ENCODE measurements around the gene PHGDH.
A peak's percentile ranks its signal among the peaks of the same experiment; 100 is the strongest.
"Not testable (repeated sequence)": the region's sequence is repeated elsewhere in the genome, so short reads cannot be mapped to it uniquely, and the experiment has no call there.

The PHGDH gene

DNA sequence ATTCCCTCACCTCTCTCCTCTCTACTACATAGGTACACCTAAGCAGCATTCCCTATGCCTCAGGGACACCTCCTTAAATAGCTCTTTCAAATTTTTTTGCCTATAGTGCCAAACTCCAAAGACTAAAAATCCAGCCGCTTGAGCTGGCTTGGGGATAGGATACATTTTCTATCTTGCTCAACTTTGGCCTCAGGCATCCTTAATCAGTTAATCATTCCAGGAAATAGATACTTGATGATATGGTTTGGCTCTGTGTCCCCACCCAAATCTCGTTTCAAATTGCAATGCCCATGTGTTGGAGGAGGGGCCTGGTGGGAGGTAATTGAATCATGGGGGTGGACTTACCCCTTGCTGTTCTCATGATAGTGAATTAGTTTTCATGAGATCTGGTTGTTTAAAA, 11.4 kb upstream of the PHGDH start:
- no peak for DNase-seq (ENCODE audit: low spot score)

GRCh38 chr1:119701659-119702058, 10.1 kb upstream of the PHGDH start:
- no peak for DNase-seq (ENCODE audit: low spot score)

DNA sequence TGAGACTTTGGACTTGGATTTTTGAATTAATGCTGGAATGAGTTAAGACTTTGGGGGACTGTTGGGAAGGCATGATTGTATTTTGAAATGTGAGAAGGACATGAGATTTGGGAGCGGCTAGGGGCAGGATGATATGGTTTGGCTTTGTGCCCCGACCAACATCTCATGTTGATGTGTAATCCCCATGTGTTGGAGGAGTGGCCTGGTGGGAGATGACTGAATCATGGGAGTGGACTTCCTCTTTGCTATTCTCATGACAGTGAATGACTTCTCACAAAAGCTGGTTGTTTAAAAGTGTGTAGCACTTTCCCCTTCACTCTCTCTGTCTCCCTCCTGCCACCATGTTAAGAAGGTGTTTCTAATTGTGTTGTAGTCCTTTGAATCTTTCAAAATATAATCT, 9.3 kb upstream of the PHGDH start:
- peak; percentile 7 for DNase-seq (ENCODE audit: low spot score)

GRCh38 chr1:119703666-119704450, 7.9 kb upstream of the PHGDH start:
- DNase-seq (ENCODE audit: low spot score): peak; percentile 78

GRCh38 chr1:119706599-119706998, 5.1 kb upstream of the PHGDH start:
- DNase-seq (ENCODE audit: low spot score): not testable (repeated sequence)

DNA sequence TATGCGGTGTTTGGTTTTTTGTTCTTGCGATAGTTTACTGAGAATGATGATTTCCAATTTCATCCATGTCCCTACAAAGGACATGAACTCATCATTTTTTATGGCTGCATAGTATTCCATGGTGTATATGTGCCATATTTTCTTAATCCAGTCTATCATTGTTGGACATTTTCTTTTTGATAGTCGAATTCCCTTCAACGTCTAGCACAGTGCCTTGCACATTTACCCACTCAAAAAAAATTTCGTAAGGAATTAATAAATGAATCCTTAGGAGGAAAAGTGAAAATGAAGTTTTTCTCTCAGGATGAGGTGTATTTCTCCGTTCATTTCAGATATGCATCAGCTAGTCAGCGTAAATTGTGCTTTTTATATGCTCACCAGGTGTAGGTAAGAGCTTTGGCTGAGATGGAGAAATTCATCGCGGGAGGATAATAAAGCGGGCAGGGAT, 354 bp upstream of the PHGDH start:
- DNase-seq (ENCODE audit: low spot score): not testable (repeated sequence)

- peak; percentile 90 for DNase-seq (ENCODE audit: low spot score)
These were observed 756 bp downstream of the PHGDH start for GRCh38 chr1:119712342-119713038.

- DNase-seq (ENCODE audit: low spot score): no peak
These were observed 1.5 kb downstream of the PHGDH start for GRCh38 chr1:119713039-119713748.

GRCh38 chr1:119713749-119714456, 2.2 kb downstream of the PHGDH start:
- no peak for DNase-seq (ENCODE audit: low spot score)

DNA sequence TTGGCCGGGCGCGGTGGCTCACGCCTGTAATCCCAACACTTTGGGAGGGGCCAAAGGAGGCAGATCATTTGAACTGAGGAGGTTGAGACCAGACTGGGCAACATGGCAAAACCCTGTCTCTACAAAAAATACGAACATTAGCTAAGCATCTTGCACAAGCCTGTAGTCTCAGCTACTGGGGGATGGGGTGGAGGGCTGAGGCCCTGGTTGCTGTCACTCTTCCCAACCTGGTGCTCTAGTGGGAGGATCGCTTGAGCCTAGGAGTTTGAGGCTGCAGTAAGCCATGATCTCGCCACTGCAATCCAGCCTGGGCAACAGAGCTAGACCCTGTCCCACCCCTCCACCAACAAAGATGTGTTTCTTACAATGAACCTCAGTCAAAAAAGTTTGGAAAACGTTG, 2.8 kb downstream of the PHGDH start:
- no peak for DNase-seq (ENCODE audit: low spot score)

DNA sequence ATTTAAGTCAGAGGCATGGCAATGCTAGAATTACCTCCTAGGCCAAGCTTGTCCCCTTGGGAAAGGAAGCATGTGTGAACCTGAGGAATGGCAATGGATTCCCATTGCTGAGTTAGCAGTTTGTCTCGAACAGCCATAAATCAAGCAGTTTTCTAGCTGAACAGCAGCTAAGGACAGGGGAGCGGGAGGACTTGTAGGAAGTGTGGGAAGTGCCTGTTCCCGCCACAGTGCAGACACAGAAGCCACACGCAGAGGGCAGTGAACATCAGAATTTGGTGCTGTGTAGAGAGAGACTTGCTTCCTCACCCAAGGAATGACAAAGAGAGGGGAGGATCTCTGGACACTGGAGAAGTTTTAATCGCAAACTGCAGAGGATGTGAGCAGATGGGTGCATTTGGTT, 3.8 kb downstream of the PHGDH start:
- no peak for DNase-seq (ENCODE audit: low spot score)

DNA sequence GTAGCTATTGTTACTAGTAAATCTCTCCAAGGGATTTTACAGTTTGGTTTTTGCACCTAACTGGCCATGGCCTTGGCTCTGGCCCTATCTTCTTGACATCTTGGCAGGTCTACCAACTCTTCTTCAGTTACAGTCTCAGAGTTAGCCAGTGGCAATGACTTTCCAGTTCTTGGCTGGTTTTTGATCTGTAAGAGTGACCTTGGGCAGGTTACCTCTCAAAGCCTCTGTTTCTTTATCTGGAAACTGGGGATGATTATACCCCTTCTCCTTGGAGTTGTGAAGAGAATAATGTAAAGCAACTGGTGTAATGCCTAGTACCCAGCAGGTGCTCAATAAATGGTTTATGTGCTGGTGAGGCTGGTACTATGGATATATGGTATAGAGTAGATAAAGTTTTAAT, 6.7 kb downstream of the PHGDH start:
- DNase-seq (ENCODE audit: low spot score): no peak

DNA sequence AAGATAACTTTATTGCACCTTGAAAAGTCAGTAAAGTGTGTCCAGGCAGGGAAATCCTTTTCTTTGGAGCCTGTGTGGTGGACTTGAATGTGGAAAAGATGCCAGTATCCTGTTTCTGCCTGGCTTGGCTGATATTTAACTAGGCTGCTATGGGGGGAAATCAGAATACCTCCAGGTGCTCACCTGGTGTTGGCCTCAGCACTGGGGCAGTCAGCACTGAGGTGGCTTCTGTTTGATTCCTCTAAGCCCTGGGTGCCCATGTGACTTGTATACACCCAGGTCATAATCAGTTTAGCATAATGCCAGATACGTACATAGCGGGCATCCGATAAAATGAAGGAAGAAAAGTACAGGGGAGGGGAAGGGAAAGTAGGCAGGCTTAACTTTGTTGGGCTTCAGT, 7.2 kb downstream of the PHGDH start:
- no peak for DNase-seq (ENCODE audit: low spot score)

GRCh38 chr1:119720866-119721440, 9.2 kb downstream of the PHGDH start:
- no peak for DNase-seq (ENCODE audit: low spot score)

GRCh38 chr1:119721896-119722295, 10.2 kb downstream of the PHGDH start:
- no peak for DNase-seq (ENCODE audit: low spot score)

DNA sequence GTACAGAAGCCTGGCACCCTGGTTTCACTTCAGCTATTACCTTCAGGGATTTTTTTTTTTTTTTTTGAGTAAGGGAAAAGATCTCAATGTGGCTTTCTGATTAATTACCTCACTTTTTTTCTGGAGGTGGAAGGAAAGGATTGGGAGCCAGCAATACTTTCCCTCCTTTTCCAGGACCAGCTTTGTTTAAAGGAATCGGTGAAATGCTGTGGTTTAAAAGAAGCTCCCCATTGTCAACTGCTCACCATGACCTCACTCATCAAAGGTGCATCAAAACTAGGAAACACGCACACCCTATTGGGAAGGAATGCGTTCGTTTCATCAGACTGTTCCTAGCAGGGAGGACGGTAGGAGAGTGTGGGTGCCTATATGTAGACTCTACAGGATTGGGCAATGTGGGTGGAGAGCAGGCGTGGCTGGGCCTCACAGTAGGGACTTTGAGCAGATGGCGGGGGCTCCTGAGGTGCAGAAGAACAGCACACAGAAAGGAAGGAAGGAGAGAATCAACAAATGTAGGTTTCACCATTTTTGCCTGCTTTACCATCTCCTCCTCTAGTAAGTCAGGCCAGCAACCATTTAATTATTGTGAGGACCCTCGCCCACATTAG, 13.0 kb downstream of the PHGDH start:
- DNase-seq (ENCODE audit: low spot score): no peak

DNA sequence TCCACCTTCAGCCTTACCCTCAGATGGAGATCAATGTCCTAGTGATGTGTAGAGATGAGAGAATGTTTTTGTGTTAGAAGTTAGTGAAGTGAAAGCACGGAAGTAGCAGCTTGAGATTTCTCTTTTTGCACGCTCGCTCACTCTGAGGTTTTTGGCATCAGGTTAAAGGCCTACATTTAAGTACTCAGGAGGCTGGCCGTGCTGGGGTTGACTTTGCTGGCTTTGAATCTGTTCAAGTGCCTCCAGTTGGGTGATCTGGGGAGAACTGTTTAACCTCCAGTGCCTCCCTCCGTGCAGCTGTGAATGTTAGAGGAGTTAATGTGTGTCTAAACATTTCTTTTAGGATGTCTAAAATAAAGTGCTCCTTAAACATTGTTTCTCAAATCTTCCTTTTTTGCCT, 13.9 kb downstream of the PHGDH start:
- DNase-seq (ENCODE audit: low spot score): no peak

DNA sequence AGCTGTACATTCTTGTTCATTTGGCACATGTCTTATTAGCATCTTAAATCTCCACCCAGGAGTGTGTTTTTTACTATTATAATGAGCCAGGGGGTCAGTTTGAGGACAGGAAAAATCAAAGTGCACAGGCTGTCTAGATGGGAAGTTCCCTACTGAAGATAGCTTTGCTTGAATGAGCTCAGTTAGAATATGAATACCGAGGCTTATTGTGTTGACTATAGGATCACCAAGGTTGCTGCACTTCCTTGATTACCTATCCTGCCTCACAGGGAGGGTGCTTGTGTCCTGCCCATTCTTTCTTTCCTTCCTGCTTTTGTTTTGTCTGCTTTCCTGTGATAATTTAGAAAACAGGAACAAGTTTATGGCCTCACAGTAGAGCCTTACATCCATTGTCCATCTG, 16.3 kb downstream of the PHGDH start:
- DNase-seq (ENCODE audit: low spot score): no peak

GRCh38 chr1:119729044-119729443, 17.3 kb downstream of the PHGDH start:
- no peak for DNase-seq (ENCODE audit: low spot score)

DNA sequence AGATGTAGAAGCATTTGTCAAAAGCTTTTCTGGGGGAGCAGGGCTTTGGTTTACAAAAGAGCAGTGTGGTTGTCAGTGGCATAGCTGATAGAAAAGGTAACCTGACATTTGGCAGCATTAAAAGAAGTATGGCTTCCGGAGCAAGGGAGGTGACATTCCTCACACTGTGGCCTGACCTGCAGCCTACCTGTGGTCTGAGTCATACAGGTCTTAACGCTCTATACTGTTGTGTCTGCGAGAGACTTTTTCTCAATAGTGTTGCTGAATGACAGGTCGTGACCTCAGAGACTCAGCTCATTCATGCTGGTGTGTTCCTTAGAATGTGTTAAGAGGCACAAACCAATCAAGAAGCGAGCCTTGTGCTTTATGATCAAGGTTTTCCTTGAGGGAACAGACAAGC, 19.3 kb downstream of the PHGDH start:
- peak; percentile 70 for DNase-seq (ENCODE audit: low spot score)

DNA sequence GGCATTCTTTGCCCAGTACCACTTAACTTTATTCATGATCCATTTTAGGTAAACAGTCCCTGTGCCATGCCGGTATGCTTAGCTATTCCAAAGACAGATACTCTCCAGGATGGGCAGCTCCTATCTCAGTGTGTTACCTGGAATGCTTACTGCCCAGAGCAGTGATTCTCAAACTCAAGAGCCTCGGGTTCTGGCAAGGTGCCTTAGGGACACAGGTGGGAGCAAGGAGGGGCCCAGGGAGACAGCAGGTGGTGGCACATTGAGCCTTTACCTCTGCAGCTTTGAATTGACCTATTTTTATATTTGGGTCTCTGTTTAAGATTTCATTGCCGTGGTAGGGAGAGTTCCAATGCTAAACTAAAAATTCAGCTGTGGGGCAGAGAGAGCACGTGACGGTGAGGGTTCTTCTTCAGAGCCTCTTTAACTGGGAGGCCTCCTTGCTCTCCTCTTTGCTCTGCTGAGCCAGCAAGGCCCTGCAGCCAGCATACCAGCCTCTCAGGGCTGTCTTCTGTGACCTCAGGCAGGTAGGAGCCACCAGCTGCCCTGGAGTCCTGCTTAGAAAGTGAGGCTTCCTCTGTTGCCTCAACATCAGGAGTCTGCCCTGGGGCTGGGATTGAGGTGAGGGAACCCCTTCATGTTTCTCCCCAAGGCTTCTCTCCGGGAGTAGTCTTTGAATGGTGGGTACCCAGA, 20.2 kb downstream of the PHGDH start:
- no peak for DNase-seq (ENCODE audit: low spot score)

Data from SW480 (cell line).